GM18867 (cell line): Measurements from ENCODE around the gene PDE6B.
"Not testable (repeated sequence)": the region's sequence is repeated elsewhere in the genome, so short reads cannot be mapped to it uniquely, and the experiment has no call there.

ENCODE experiments used
- ATAC-seq: cut with Tn5 transposase; IDR thresholded peaks from one replicate; pipeline ENCODE4 v1.9.1; 2021; ENCODE audit warnings: mild to moderate bottlenecking, moderate library complexity; ENCODE audit not compliant: unreplicated experiment

Gene PDE6B

GRCh38 chr4:667545-667925, 42.2 kb downstream of the PDE6B start:
- no peak for ATAC-seq

DNA sequence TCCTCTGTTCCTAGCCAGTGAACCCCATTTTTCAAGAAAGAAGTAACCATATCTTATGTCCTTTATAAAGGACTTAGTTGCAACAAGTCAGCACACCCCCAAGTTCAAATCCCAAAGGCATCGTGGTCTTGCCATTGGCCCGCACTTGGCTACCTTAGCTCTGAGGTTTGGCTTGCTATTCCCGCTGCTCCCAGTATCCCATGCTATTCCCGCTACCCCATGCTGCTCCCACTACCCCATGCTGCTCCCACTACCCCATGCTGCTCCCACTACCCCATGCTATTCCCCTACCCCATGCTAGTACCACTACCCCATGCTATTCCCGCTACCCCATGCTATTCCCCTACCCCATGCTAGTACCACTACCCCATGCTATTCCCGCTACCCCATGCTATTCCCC, 42.8 kb downstream of the PDE6B start:
- ATAC-seq, result not testable (repeated sequence)

GRCh38 chr4:669806-670559, 44.6 kb downstream of the PDE6B start:
- ATAC-seq, result not testable (repeated sequence)

- ATAC-seq, result no peak
These were observed 46.4 kb downstream of the PDE6B start for GRCh38 chr4:671769-672168.

- no peak for ATAC-seq
These were observed 48.1 kb downstream of the PDE6B start for GRCh38 chr4:673349-674091.

GRCh38 chr4:674172-675035, 49.0 kb downstream of the PDE6B start, which contains the start of the genes ATP5ME and MYL5:
ATP5ME (minus strand) TSS chr4:674276; CDS start chr4:674247, 29 bp downstream.
MYL5 (plus strand) TSS chr4:674542; CDS start chr4:678027, 3,485 bp downstream.
- ATAC-seq, result peak; percentile 83

DNA sequence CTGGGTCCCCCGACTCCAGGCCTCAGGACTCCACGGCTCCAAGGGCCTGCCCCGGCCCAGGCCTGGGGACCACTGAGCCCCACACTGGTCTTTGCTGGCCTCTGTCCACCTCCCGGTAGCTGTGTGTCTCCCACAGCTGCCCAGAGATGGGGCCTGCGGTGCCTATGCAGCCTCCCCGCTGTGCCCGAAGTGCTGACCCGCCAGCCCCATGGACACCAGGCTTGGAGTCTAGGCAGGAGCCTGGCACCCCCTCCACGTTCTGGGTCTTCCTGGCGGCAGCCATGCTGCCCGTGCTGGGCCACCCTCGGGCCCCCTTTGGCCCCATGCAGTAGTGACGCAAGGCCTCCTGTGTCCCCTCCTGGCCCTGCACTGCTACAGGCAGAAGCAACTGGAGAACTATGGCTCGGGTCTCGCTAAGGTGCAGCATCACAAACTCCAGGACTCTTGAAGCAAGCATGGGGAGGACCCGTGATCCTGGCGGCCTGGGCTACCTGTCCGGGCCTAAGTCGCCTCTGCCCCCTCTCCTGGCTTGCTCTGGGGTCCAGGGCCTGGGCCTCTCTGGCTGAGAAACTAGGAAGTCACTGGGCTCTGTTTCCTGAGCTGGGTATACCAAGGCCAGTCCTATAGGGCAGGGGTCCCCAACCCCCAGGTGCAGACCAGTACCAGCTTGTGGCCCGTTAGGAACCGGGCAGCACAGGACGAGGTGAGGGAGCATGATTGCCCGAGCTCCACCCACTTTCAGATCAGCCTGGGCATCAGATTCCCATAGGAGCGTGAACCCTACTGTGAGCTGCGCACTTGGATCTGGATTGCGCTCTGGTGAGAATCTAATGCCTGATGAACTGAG, 49.9 kb downstream of the PDE6B start:
- ATAC-seq, result no peak

DNA sequence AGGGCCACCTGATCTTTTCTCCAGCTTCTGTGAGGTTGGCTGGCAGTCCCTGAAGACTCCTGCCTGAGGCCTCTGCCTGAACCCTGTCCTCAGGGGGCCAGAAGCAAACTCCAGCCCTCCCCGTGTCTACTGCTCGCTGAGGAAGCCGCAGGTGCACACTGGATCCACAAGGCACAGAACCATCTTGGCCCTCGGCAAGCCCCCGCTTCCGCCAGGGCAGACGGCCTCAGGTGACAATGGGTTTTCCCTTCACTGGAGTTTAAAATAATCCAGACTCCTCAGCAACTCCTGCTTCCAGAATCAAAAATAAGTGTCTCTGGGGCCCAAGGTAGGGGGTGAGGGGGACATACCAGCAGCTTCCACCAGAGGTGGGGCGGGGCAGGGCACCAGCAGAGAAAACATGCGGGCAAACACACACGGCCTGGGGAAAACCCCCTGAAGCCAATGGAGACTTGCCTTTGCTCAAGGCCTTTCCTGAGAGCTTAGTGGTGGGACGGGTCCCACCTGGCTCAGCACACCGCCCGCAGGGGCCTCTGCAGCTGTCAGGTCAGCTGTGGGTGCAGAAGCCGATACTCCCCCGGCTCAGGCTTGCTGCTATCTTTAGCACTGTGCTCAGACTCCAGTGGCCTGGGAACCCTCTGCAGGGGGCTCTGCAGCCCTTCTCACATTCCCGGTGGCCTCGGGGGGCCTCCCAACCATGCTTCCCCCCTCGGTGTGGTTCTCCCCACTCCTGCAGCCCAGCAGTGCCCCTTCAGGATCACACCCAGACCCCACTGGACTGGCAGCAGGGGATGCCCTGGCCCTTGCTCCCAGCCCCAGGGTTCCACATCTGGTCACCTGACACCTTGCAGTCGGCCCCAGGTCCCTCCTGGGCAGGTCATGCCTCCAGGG, 50.9 kb downstream of the PDE6B start:
- no peak for ATAC-seq

DNA sequence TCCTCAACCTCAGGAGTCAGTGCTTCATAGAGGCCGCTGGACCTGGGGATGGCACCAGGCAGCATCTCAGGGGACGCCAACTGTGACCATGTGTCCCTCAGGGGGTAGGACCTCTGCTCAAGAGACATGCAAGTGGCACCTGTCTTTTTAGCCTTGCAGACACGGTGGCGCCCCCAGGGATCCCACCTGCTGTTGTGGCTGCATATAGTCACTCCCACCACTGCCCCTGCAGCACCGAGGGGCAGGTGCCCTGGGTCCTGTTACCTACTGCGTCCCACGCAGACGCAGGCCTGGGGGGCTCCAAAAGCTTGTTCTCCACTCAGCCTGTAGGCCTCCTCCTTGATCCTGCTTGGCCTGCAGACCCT, 51.5 kb downstream of the PDE6B start:
- ATAC-seq, result no peak

DNA sequence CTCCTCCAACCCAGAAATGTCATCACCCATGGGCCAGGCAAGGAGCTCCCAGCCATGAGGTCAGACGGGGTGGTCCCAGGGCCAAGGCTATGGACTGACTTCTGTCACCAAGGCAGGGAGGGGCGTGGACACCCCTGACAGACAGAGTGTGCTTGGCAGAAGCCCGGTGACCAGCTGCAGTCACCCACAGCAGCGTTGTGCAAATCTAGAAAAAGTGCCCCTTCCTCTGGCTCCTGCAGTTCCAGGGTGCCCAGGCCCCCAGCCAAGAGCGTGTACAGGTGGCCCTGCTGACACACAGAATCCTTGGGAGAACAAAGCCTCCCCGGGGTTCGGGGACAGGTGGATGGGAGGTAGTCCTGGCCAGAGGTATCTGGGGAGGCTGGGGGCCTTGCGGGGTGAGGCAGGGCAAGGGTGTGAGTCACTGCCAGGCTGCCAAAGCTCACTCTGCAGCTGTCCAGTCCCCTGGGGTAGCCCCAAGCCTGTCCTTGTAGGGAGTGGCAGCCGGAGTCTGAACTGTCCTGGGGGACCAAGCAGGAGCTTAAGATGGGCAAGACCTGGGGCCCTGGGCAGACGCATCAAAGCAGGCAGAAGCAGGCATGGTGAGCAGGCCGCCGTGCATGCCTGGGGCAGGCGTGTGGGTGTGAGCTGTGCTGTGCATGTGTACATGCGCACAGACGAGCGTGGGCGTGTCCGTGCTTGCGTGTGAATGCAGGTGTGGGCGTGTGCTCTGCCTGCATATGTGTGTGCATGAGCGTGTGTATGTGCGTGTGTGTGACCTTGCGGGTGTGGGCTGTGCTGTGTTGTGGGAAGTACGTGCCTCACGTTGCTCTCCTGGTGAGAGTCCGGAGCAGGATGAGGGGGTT, 52.3 kb downstream of the PDE6B start:
- ATAC-seq, result no peak

DNA sequence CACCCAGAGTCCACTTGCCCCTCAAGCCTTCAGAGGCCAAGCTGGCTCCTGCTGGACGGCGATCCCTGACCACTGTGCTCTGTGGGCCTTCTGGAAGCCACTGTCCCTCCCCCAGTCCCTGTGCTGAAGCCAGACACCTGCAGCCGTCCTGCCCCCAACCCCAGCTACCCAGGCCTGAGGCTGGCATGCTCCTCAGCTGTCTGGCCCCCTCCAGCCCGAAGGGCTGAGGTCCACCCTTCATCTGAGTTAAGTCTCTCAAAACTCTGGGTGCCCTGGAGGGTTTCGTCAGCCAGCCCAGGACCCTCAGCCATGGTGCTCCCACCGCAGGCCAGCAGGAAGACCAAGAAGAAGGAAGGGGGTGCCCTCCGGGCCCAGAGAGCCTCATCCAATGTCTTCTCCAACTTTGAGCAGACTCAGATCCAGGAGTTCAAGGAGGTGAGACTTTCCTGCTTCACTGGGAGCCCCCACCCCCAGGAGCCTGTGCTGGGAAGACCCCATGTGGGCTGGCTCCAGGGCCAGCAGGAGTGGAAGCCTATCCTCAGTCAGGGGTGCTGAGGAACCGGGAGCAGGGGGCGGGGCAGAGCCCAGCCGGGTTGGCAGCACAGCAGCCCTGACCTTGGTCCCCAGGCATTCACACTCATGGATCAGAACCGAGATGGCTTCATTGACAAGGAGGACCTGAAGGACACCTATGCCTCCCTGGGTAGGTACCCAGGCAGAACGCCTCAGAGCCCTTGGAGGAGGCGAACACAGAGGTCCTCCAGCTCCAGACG, 53.1 kb downstream of the PDE6B start:
- no peak for ATAC-seq

- ATAC-seq, result no peak
These were observed 53.7 kb downstream of the PDE6B start for GRCh38 chr4:679104-679481.

- no peak for ATAC-seq
These were observed 54.3 kb downstream of the PDE6B start for GRCh38 chr4:679629-680028.

DNA sequence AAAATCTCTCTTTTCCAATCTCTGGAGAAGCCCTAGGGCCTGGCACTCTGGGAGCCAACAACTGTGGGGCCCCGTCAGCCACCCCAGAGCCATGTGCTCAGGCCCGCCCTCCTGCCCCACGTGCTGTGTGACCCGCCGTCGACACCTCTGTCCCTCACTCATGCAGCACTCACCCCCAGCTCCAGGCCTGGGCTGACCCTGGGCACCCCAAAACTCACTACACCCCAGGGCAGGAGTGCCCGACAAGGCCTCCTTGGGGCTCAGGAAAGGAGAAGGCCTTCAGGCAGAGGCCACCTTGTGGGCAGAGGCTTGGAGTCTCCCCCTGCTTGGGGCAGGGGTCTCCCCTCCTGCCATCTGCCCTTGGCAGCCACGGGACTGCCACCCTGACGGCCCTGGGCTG, 54.7 kb downstream of the PDE6B start:
- ATAC-seq, result no peak

DNA sequence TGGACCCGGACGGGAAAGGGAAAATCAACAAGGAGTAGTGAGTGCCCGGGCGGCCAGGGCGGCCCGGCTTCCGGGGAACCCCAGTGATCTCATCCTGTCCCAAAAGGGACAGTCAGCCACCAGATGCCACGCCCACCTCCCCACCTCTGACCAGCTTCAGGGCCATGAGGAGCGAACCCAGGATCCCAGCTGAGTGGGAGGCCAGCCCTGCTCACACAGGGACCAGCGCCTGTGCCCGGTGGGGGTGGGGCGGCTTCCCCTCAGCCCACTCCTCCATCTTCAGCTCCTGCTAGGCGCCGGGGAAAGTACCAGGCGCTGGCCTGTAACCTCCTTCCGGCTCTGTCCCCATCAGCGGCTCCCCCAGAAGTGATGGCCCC, 55.2 kb downstream of the PDE6B start:
- ATAC-seq, result no peak

GRCh38 chr4:680928-681645, 55.7 kb downstream of the PDE6B start:
- ATAC-seq, result no peak

GRCh38 chr4:681736-682451, 56.5 kb downstream of the PDE6B start:
- ATAC-seq, result no peak
